Glutamatergic neuron (in vitro differentiated cells): ENCODE results near the gene GSG1L2. TPM values are rescaled to one million over a fixed set of nuclear protein-coding genes. Genes with fewer than 3 reads are reported as not detected.

ENCODE experiments used
- DNase-seq: peaks from one replicate; pipeline ENCODE4 v3.0.0; 2022
- H3K27ac Mint-ChIP-seq: one replicate; pipeline ENCODE4 v1.8.0; 2020; ENCODE audit warnings: mild to moderate bottlenecking, mixed read lengths, inconsistent platforms; ENCODE audit not compliant: unreplicated experiment
- H3K27me3 Mint-ChIP-seq: one replicate; pipeline ENCODE4 v1.8.0; 2020; ENCODE audit warnings: mild to moderate bottlenecking, moderate library complexity, mixed read lengths, inconsistent platforms; ENCODE audit not compliant: unreplicated experiment
- H3K36me3 Mint-ChIP-seq: one replicate; pipeline ENCODE4 v1.8.0; 2020; ENCODE audit warnings: mild to moderate bottlenecking, mixed read lengths, inconsistent platforms; ENCODE audit not compliant: unreplicated experiment
- H3K4me1 Mint-ChIP-seq: one replicate; pipeline ENCODE4 v1.8.0; 2020; ENCODE audit warnings: mild to moderate bottlenecking, low read depth, mixed read lengths, inconsistent platforms; ENCODE audit not compliant: unreplicated experiment
- H3K4me3 Mint-ChIP-seq: one replicate; pipeline ENCODE4 v1.8.0; 2020; ENCODE audit warnings: mild to moderate bottlenecking, mixed read lengths, inconsistent platforms; ENCODE audit not compliant: unreplicated experiment
- H3K9me3 Mint-ChIP-seq: one replicate; pipeline ENCODE4 v1.8.0; 2020; ENCODE audit warnings: mild to moderate bottlenecking, moderate library complexity, mixed read lengths, inconsistent platforms; ENCODE audit not compliant: unreplicated experiment
- CTCF ChIP-seq: fragments of 200-600 bp; sonication (generic); IDR thresholded peaks from one replicate; pipeline ENCODE4 v1.5.0; 2021; ENCODE audit not compliant: partially characterized antibody, unreplicated experiment
- total RNA-seq: library from RNA; stranded (reverse); fragmentation: NEBNext Ultra II Directional; extraction: Animal tissue kit (Norgen Biotek cat#: 25700); gene quantifications from one replicate; pipeline ENCODE4 v1.2.1, GENCODE V29; 2021; ENCODE audit not compliant: unreplicated experiment

GSG1L2 gene
- total RNA-seq, 1 donor from 2014 or later = not detected

DNA sequence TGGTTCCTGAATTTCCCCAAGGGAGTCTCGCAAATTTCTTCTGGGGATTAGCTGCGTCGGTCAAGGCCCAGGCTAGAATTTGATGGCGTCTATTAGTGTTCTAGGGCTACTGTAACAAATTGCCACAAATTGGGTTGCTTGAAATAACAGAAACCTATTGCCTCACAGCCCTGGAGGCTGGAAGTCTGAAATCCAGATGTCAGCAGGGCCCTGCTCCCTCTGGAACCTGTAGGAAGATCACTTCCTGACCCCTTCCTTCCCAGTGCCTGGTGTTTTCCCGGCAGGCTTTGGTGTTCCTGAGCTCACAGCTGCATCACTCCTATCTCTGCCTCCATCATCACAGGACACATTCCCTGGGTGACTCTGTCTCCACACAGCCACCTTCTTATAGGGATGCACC lies 54.9 kb downstream of the GSG1L2 start:
- Mint-ChIP-seq H3K36me3 (no peaks in the 10 kb centered on the region), H3K27me3 (peaks cover 5% of the 10 kb centered on the region), H3K27ac (no peak overlapping the region), H3K4me1 (peaks cover 1% of the 10 kb centered on the region), H3K4me3 (no peak overlapping the region), H3K9me3 (no peaks in the 10 kb centered on the region)
- DNase-seq = no peak
- no peak for TF ChIP-seq CTCF

DNA sequence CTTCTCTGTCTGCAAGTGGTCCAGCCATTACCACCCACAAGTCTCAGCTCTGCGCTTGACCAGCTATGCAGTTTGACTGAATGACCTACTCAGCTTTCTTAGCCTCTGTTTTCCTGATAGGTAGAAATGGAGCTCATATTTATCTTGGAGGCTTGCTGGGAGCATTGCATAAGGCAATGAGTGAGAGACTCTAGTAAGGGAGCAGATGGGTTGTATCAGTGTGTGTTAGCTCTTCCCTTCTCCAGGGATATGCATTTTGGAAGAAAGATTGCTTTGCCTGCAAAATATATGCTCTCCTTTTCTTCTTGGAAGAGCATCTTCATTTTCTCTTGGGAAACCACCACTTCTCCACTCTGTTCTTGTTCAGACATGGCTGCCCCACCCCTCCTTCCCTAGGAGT lies 56.6 kb downstream of the GSG1L2 start:
- no peaks in the 10 kb centered on the region for H3K9me3 Mint-ChIP-seq
- H3K36me3 Mint-ChIP-seq = no peaks in the 10 kb centered on the region
- DNase-seq = no peak
- H3K27ac Mint-ChIP-seq = no peak overlapping the region
- H3K4me1 Mint-ChIP-seq = peaks cover 1% of the 10 kb centered on the region
- H3K27me3 Mint-ChIP-seq = peaks cover 5% of the 10 kb centered on the region
- H3K4me3 Mint-ChIP-seq = no peak overlapping the region
- no peak for TF ChIP-seq CTCF

DNA sequence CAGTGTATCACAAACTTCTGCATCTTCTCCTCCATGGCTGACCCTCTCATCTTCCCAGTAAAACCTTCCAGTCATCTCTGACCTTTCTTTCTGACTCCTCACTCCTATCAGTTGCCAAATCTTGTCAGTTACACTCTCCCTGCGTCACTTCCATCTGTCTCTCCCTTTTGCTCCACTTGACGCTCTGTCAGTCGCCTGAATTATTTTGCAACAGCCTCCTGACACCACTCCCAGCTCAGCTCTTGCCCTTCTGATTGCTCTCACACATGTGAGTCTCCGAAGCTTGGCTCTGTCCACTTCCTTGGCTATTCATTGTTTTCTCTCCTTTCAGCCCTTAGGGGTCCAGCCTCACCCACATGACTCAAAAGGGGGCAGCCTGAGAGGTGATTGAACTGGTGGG lies 58.2 kb downstream of the GSG1L2 start:
- Mint-ChIP-seq H3K9me3 (no peaks in the 10 kb centered on the region), H3K27me3 (peaks cover 5% of the 10 kb centered on the region), H3K4me1 (peaks cover 1% of the 10 kb centered on the region), H3K4me3 (no peak overlapping the region), H3K27ac (no peak overlapping the region), H3K36me3 (no peaks in the 10 kb centered on the region)
- TF ChIP-seq CTCF = no peak
- no peak for DNase-seq

GRCh38 chr17:9760266-9760665 lies 61.6 kb downstream of the GSG1L2 start:
- H3K9me3 Mint-ChIP-seq = no peaks in the 10 kb centered on the region
- peaks cover 1% of the 10 kb centered on the region for H3K4me1 Mint-ChIP-seq
- DNase-seq = no peak
- H3K27ac Mint-ChIP-seq = no peak overlapping the region
- no peaks in the 10 kb centered on the region for H3K36me3 Mint-ChIP-seq
- H3K4me3 Mint-ChIP-seq = no peak overlapping the region
- no peak for TF ChIP-seq CTCF
- peaks cover 1% of the 10 kb centered on the region for H3K27me3 Mint-ChIP-seq

- Mint-ChIP-seq H3K36me3 (no peaks in the 10 kb centered on the region), H3K4me1 (no peaks in the 10 kb centered on the region), H3K27ac (no peak overlapping the region), H3K9me3 (peaks cover 3% of the 10 kb centered on the region), H3K4me3 (no peak overlapping the region), H3K27me3 (peaks cover 4% of the 10 kb centered on the region)
- no peak for DNase-seq
- no peak for TF ChIP-seq CTCF
Observed at GRCh38 chr17:9755083-9755482, 66.8 kb downstream of the GSG1L2 start.

Other genes with a start within 250 kb of the GSG1L2 start
- 61.0 TPM for gene STX8, start 246.3 kb downstream of the GSG1L2 start, total RNA-seq
- gene CFAP52, start 245.4 kb downstream of the GSG1L2 start, total RNA-seq = not detected
- 0.22 TPM for gene USP43, start 176.6 kb downstream of the GSG1L2 start, total RNA-seq
- not detected for gene DHRS7C, start 30.5 kb downstream of the GSG1L2 start, total RNA-seq
- not detected for gene GLP2R, start 3.8 kb upstream of the GSG1L2 start, total RNA-seq
- not detected for gene RCVRN, start 83.2 kb upstream of the GSG1L2 start, total RNA-seq